ENCODE data around the gene TXNRD3. TPM values are rescaled to one million over a fixed set of nuclear protein-coding genes. Genes with fewer than 3 reads are reported as not detected.
A peak's percentile ranks its signal among the peaks of the same experiment; 100 is the strongest.
"Not testable (repeated sequence)": the region's sequence is repeated elsewhere in the genome, so short reads cannot be mapped to it uniquely, and the experiment has no call there.

The TXNRD3 gene
- total and polyA plus RNA-seq, 2 experiments from 2014 or later, result 8.7 to 11.7 TPM

DNA sequence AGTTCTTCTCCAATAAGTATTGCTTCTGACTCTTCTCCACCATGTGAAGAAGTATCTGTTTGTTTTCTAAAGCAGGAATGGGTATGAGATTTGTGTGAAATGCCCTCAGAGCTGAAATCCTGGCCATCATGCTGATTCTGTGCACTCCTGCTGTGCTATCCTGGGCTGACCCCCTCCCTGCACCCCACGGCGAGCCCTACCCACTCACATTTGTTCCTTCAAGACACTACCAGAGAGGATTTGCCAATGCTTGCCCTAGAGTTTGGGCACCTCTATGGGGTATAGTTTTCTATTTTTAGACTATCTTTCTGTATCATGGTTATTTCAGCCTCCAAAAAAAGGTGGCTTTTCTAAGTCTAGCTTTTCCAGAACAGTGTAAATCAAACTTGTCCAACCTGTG is 18.5 kb downstream of the TXNRD3 start:
- Histone ChIP-seq H3K27ac (no peak overlapping the region), H3K4me1 (ENCODE audit: low read depth) (no peaks in the 10 kb centered on the region), H3K27me3 (no peaks in the 10 kb centered on the region), H3K36me3 (no peaks in the 10 kb centered on the region), H3K9me3 (ENCODE audit: low read depth) (no peaks in the 10 kb centered on the region), H3K4me3 (no peak overlapping the region)
- DNase-seq (ENCODE audit: low read depth in 1 of 2, low spot score in 1 of 2), result no peak
- TF ChIP-seq, protein P1, sequence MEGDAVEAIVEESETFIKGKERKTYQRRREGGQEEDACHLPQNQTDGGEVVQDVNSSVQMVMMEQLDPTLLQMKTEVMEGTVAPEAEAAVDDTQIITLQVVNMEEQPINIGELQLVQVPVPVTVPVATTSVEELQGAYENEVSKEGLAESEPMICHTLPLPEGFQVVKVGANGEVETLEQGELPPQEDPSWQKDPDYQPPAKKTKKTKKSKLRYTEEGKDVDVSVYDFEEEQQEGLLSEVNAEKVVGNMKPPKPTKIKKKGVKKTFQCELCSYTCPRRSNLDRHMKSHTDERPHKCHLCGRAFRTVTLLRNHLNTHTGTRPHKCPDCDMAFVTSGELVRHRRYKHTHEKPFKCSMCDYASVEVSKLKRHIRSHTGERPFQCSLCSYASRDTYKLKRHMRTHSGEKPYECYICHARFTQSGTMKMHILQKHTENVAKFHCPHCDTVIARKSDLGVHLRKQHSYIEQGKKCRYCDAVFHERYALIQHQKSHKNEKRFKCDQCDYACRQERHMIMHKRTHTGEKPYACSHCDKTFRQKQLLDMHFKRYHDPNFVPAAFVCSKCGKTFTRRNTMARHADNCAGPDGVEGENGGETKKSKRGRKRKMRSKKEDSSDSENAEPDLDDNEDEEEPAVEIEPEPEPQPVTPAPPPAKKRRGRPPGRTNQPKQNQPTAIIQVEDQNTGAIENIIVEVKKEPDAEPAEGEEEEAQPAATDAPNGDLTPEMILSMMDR (IDR thresholded peaks at IDR 0.05; ENCODE audit: low read depth, low read length), result no peak

GRCh38 chr3:126634803-126635202 is 20.1 kb downstream of the TXNRD3 start:
- Histone ChIP-seq H3K27me3 (no peaks in the 10 kb centered on the region), H3K4me1 (ENCODE audit: low read depth) (peaks cover 6% of the 10 kb centered on the region), H3K9me3 (ENCODE audit: low read depth) (no peaks in the 10 kb centered on the region), H3K4me3 (no peak overlapping the region), H3K36me3 (no peaks in the 10 kb centered on the region), H3K27ac (no peak overlapping the region)
- TF ChIP-seq, protein P1 (IDR thresholded peaks at IDR 0.05; ENCODE audit: low read depth, low read length), result no peak
- no peak for DNase-seq (ENCODE audit: low read depth in 1 of 2, low spot score in 1 of 2)

- DNase-seq (ENCODE audit: low read depth in 1 of 2, low spot score in 1 of 2), result peak in 1 of 2 donors; percentile 21
- Histone ChIP-seq H3K36me3 (no peaks in the 10 kb centered on the region), H3K9me3 (ENCODE audit: low read depth) (no peaks in the 10 kb centered on the region), H3K27me3 (no peaks in the 10 kb centered on the region), H3K4me3 (no peak overlapping the region), H3K4me1 (ENCODE audit: low read depth) (peaks cover 9% of the 10 kb centered on the region), H3K27ac (no peak overlapping the region)
- TF ChIP-seq, protein P1 (IDR thresholded peaks at IDR 0.05; ENCODE audit: low read depth, low read length), result no peak
Measured at GRCh38 chr3:126630020-126630419, 24.9 kb downstream of the TXNRD3 start.

GRCh38 chr3:126625735-126626134 is 29.2 kb downstream of the TXNRD3 start:
- not testable (repeated sequence) for H3K27ac ChIP-seq; DNase-seq (ENCODE audit: low read depth in 1 of 2, low spot score in 1 of 2); H3K27me3 ChIP-seq; H3K4me3 ChIP-seq; H3K9me3 ChIP-seq (ENCODE audit: low read depth); H3K36me3 ChIP-seq
- H3K4me1 ChIP-seq (ENCODE audit: low read depth), result peaks cover 13% of the 10 kb centered on the region

DNA sequence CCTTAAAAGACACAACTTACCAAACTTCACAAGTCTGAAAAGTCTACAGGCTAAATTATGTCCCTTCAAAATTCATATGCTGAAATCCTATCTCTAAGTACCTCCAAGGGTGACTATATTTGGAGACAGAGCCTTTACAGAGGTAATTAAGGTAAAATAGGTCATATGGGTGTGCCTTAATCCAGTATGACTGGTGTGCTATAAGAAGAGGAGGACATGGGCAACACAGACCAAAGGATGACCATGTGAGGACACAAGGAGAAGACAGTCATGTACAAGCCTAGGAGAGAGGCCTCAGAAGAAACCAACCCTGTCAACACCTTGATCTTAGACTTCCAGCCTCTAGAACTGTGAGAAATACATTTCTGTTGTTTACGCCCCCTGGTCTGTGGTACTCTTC is 32.2 kb downstream of the TXNRD3 start:
- Histone ChIP-seq H3K27ac (no peak overlapping the region), H3K27me3 (no peaks in the 10 kb centered on the region)

DNA sequence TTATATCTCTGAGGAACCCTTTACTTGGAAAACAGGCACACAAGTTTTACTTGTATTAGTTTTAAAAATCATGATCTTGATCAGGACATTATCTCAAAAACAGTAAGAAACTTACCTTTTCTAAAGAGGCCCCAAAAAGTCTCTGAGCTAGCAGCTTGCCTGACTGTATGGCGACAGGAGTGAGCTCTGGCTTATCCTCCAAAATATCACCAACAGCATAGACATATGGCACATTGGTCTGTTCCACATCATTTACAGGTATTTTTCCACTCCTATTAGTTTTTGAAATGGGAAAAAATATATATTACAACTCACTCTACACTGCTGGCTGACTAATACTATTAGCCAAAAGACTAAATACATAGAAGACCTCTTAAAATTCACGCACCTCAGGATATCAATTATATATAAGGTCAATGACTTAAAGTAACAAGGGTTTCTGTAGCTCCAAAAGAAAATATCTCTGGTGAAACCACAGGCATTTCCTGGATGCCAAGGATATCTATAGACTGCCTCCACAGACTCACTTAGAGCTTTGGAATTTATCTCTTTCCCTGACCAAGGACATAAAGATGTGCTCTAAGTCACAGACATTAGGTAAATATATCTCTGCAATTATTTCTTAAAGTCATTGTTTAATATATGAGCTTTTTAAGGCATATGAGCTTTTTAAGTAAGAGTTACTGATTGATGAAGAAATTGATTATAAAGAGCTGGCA is 33.1 kb downstream of the TXNRD3 start:
- TF ChIP-seq, protein P1 (IDR thresholded peaks at IDR 0.05; ENCODE audit: low read depth, low read length), result no peak
- Histone ChIP-seq H3K27ac (no peak overlapping the region), H3K9me3 (ENCODE audit: low read depth) (no peaks in the 10 kb centered on the region)

More for the DNA sequence above, 32.2 kb downstream of the TXNRD3 start:
- Histone ChIP-seq H3K4me3 (no peak overlapping the region), H3K4me1 (ENCODE audit: low read depth) (peaks cover 4% of the 10 kb centered on the region), H3K9me3 (ENCODE audit: low read depth) (no peaks in the 10 kb centered on the region), H3K36me3 (peaks cover 4% of the 10 kb centered on the region)
- DNase-seq (ENCODE audit: low read depth in 1 of 2, low spot score in 1 of 2), result no peak
- TF ChIP-seq, protein P1 (IDR thresholded peaks at IDR 0.05; ENCODE audit: low read depth, low read length), result no peak

More for the DNA sequence above, 33.1 kb downstream of the TXNRD3 start:
- no peaks in the 10 kb centered on the region for H3K27me3 ChIP-seq
- peak in 1 of 2 donors; percentile 50 for DNase-seq (ENCODE audit: low read depth in 1 of 2, low spot score in 1 of 2)
- H3K4me1 ChIP-seq (ENCODE audit: low read depth), result peaks cover 4% of the 10 kb centered on the region
- H3K36me3 ChIP-seq, result peaks cover 4% of the 10 kb centered on the region
- no peak overlapping the region for H3K4me3 ChIP-seq

Measured in cardiac muscle cell (in vitro differentiated cells and primary cell).